GM12864 (cell line): Measurements from ENCODE around the gene FAM72C.
"Not testable (repeated sequence)": the region's sequence is repeated elsewhere in the genome, so short reads cannot be mapped to it uniquely, and the experiment has no call there.

Experiments used
- DNase-seq: peaks from one replicate; pipeline ENCODE4 v3.0.0-alpha.2; 2011; ENCODE audit warnings: low read depth
- H3K4me3 ChIP-seq: 2 replicates; pipeline ENCODE4 v1.5.1; 2011; ENCODE audit warnings: mild to moderate bottlenecking, low read depth, low read length, control low read depth
- TF ChIP-seq, protein P1 (sequence below): IDR thresholded peaks from 2 replicates; pipeline ENCODE4 v1.5.1; 2011; ENCODE audit warnings: low read depth, mild to moderate bottlenecking, moderate library complexity, low read length, control low read depth, inconsistent platforms; ENCODE audit errors: missing control alignments

FAM72C gene

DNA sequence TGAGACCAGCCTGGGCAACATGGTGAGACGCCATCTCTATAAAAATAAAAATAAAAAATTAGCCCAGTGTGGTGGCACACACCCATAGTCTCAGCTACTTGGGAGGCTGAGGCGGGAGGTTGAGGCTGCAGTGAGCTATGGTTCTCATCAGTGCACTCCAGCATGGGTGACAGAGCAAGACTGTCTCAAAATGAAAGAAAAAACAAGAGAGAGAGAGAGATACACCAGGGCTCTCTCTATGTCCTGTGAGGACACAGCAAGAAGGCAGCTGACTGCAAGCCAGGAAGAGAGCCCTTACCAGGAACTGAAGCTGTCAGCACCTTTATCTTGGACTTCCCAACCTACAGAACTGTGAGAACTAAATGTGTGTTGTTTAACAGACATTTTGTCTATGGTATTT, 32.1 kb downstream of the FAM72C start:
- not testable (repeated sequence) for DNase-seq, H3K4me3 ChIP-seq

DNA sequence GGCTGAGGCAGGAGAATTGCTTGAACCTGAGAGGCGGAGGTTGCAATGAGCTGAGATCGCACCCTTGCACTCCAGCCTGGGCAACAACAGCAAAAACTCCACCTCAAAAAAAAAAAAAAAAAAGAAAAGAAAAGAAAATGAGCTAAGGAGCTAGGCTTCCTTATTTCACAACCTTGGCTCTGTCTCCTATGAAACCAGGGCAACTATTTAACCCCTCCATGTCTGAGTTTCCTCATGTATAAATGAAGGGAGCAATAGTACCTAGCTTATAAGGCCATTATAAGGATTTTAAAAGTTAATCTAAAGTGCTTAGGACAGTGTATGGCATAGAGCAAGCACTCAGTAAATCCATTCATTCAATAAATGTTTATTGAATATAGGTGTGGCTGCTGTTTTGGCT, 32.9 kb downstream of the FAM72C start:
- not testable (repeated sequence) for DNase-seq, H3K4me3 ChIP-seq

DNA sequence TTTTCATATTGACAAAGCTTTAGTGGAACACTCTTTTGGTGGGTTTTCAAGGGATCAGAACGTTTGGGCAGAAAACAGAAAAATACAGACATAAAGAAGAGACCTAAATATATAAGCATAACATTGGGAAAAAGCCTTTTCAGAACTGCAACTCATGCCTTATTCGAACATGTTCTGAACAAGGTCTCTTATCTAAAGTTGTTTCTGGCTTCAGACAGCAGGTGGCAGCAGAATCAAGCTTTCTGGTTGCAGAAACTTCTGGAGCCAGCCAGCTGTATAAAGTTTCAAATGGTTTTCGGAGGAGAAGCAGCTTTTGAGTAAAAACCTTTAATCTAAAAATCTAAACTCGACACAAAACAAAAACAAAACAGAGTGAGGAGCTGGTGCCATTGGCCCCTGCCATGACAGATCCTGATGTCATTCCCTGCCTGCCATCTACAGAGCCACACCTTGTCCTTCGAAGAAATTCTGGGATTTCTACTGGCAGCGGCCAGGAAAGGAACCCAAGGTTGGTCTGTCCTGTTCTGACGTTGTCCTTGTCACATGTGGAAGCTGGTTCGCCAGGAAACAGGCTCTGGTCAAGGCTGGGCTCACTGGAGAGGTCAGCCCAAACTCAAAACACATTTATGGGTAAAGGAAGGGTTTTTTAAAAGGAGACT, 35.2 kb downstream of the FAM72C start:
- DNase-seq, H3K4me3 ChIP-seq: not testable (repeated sequence)
- TF ChIP-seq, protein P1, sequence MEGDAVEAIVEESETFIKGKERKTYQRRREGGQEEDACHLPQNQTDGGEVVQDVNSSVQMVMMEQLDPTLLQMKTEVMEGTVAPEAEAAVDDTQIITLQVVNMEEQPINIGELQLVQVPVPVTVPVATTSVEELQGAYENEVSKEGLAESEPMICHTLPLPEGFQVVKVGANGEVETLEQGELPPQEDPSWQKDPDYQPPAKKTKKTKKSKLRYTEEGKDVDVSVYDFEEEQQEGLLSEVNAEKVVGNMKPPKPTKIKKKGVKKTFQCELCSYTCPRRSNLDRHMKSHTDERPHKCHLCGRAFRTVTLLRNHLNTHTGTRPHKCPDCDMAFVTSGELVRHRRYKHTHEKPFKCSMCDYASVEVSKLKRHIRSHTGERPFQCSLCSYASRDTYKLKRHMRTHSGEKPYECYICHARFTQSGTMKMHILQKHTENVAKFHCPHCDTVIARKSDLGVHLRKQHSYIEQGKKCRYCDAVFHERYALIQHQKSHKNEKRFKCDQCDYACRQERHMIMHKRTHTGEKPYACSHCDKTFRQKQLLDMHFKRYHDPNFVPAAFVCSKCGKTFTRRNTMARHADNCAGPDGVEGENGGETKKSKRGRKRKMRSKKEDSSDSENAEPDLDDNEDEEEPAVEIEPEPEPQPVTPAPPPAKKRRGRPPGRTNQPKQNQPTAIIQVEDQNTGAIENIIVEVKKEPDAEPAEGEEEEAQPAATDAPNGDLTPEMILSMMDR, result peak; percentile 23

DNA sequence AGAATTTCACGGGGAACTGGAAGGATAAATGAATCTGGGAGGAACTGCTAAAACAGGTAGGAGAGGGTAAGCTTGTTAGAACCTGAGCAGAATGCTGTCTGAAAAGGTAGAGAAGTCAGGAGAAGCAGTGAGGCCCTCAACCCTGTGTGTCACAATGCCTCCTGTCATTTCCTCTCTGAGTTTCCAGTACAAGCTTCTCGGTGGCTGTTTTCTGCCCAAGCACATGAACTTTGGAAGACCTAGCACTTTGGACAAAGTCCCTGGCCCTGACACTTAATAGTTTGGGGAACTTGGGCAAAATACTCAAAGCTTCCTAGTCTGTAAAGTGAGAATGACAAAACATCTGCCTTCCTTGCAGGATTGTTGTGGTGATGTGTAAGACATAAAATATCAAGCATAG, 52.7 kb downstream of the FAM72C start:
- DNase-seq, H3K4me3 ChIP-seq: not testable (repeated sequence)

DNA sequence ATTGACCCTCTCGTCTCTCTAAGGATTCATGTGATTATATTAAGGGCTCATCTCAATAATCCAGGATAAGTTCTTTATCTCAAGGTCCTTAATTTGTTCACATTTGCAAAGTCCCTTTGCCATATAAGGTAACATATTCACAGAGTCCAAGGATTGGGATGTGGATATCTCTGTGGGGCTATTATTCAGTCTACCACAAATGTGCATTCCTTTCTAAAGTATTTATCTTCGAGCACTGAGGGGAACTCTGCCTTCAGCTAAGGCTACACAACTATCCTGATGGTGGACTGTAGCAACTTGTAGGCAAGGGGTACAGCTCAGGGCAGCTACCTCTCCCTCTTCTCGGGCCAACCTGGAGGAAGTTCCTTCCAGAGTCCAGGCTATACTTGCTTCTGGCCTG, 53.2 kb downstream of the FAM72C start:
- DNase-seq, result not testable (repeated sequence)

DNA sequence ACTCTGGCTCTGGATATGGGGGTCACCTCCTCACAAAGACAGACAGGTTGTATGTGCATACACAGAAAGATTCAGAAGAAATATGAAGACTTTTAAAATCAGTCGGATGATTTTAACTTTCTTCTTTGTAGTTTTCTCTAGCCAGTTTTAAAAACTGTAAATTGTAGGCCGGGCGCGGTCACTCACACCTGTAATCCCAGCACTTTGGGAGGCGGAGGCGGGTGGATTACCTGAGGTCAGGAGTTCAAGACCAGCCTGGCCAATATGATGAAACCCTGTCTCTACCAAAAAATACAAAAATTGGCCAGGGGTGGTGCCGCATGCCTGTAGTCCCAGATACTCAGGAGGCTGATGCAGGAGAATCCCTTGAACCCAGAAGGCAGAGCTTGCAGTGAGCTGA, 58.1 kb downstream of the FAM72C start:
- not testable (repeated sequence) for H3K4me3 ChIP-seq, DNase-seq

More for the DNA sequence above, 53.2 kb downstream of the FAM72C start:
- H3K4me3 ChIP-seq, result not testable (repeated sequence)
